ENCODE results near the gene CDHR5.

Gene CDHR5

DNA sequence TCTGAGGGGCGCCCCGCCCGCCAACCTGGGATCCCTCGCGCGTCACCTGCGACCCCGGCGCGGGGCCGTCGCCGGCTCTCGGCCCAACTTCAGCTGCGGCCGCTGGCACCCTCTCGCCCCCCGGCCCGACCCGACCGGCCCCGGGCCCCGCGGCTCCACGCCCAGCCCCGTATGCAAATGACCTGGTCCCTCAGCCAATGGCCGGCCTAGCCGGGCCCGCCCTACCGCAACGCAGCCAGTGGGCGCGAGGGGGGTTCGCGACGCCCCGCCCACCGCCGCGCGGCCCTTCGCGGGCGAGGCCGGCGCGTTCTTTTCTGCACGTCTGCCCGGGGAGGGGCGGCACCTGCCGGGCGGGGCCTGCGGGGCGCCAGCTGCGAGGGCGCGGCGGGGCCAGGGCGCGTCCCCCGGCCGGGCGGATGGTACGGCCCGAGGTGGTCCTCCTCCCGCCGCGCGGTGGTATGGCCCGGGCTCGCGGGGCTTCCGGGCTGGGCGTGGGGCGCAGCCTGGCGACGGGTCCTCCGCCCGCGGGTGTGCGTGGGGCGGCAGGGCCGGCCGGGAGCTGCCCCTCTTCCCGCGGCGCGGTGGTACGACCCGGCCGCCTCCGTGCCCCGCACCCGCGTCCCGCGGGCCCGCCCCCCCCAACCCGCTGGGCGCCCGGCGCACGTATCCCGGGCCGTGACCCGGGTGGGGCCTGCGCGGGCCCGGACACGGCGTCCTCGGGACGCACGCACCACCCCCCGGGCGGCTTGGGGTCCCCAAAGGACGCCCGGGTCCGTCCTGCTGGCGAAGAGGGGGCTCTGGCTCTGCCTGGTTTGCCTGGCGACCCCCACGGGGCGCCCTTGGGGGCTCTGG, 56.2 kb downstream of the CDHR5 start:
- DNase-seq = peak in 55 of 56 donors; percentile 34 to 93 (median 80)

DNA sequence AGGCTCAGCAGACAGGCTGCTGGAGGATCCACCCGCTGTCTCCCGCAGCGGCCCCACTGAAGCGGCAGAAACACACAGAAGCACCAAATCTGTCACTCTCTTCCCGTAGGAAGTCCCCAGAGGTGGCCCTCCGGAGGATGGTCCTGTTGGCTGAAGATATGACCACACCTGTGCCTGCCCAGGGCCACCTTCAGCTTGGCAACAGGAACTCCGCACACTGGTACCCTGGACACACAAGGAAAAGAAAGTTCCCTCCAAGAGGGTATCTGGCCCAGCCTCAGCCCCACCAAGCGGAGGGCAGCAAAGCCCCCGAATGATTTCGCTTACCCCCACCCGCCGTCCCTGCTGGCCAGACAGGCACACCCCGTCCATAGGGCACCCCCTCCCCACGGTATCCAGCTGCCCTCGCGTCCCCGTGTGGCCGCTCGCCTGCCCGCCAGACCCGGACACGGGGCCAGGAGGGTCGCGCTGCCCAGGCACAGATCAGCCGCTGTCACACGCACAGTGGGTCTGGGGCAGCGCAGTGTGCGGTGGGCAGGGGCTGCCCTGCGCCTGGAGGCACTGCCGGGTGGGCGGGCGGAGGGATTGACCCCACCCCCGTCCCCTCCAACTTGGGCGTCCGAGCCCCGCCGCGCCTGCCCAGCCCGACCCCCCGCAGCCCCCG, 57.0 kb downstream of the CDHR5 start:
- DNase-seq = no peak

DNA sequence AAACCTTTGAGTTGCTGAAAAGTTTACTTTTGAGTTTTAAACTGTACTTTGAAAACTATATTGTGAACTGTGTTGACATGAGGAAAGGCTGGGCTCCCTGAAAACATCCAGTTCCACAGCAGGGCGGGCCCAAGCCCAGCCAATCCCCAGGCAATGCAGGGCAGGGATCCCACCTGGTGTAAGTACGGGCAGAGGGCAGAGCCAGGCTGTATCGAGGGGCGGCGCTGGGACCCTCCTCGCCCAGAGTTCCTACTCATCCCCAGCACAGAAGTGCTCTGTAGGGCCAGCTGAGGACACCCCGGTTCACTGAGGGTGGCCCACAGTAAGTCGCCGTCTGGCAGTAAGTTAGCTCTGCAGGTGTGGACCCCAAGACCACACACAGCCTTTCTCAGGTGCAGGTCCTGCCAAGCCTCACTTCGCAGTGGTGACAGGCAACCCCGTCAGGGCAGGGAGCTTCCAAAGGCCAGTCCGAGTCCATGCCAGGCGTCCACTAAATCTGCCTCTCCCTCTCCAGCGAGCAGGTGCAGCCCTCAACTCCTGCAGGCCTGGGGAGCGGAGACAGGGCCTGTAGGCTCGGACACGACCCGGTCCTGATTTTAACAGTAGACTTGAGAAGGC, 57.6 kb downstream of the CDHR5 start:
- no peak for DNase-seq
